ENCODE measurements around the gene FBXW4. TPM values are rescaled to one million over a fixed set of nuclear protein-coding genes. Genes with fewer than 3 reads are reported as not detected.

The FBXW4 gene
- total and polyA plus RNA-seq, 9 of the 15 experiments (the other 6 are each of a cell fraction or from before 2014, with no cell fraction given): 1.0 to 10.6 (median 5.4) TPM

- Histone ChIP-seq H3K27ac (ENCODE audit: extremely low read depth, low read depth, low read length) (no peak overlapping the region), H3K9me1 (ENCODE audit: control insufficient read depth, insufficient read depth, low read length) (no peaks in the 10 kb centered on the region), H3K36me3 (ENCODE audit: control insufficient read depth, insufficient read depth, low read length) (no peaks in the 10 kb centered on the region), H3K4me1 (replicated peaks in 1 of 2; ENCODE audit: control insufficient read depth in 2 of 2, insufficient read depth in 2 of 2, low read length in 2 of 2) (no peaks in the 10 kb centered on the region; a peak in 1 of 5 replicates), H3K79me2 (ENCODE audit: control insufficient read depth, insufficient read depth, low read length) (no peaks in the 10 kb centered on the region), H2AFZ (ENCODE audit: low read depth, low read length) (no peak overlapping the region), H3K4me2 (ENCODE audit: insufficient read depth, low read length) (no peak overlapping the region), H3K27me3 (ENCODE audit: control insufficient read depth in 2 of 2, insufficient read depth in 2 of 2, low read length in 2 of 2) (no peaks in the 10 kb centered on the region), H3K9ac (ENCODE audit: insufficient read depth in 1 of 2, low read depth in 2 of 2, low read length in 2 of 2) (no peak overlapping the region), H3K4me3 (no peak overlapping the region), H4K20me1 (replicated peaks; ENCODE audit: control insufficient read depth, insufficient read depth, low read length) (no peaks in the 10 kb centered on the region), H3K9me3 (replicated peaks; ENCODE audit: control insufficient read depth, insufficient read depth, low read depth, low read length) (no peaks in the 10 kb centered on the region)
- CTCF ChIA-PET (ENCODE audit: low intra/inter-chr PET ratio): no interaction called here
- DNase-seq (ENCODE audit: extremely low read depth in 1 of 4, low spot score in 3 of 4) (no peak), FAIRE-seq (no peak), ATAC-seq (no peak)
- TF ChIP-seq ZNF232 (CRISPR knock-in tag; IDR thresholded peaks at IDR 0.05): no peak
- no peak for TF ChIP-seq OTX1 (CRISPR knock-in tag; IDR thresholded peaks at IDR 0.05)
- no peak for TF ChIP-seq E2F6 (IDR thresholded peaks at IDR 0.05; ENCODE audit: borderline replicate concordance in 1 of 2, extremely low read depth in 1 of 2, insufficient read depth in 1 of 2, insufficient read length in 1 of 2, low read depth in 1 of 2, low read length in 1 of 2, poor library complexity in 1 of 2, severe bottlenecking in 1 of 2)
- TF ChIP-seq BCL6 (CRISPR knock-in tag; IDR thresholded peaks at IDR 0.05): no peak
- TF ChIP-seq ZNF311 (CRISPR knock-in tag; IDR thresholded peaks at IDR 0.05): no peak
- TF ChIP-seq ZFX (CRISPR knock-in tag; IDR thresholded peaks at IDR 0.05): no peak
- TF ChIP-seq ZNF586 (CRISPR knock-in tag; conservative IDR thresholded peaks at IDR 0.05): no peak
- in situ Hi-C loops (cut with MboI): no loop called here
- intact Hi-C loops (cut with micrococcal nuclease): no loop called here
- no TSS peak for BruUV-seq (replicated peaks)
- 80% methylated on average over 7 of the region's 8 CpGs for WGBS (ENCODE audit: insufficient coverage, low coverage, missing lambda C conversion rate)
- POLR2A ChIA-PET: no interaction called here
Measured at GRCh38 chr10:101653536-101653935, 41.4 kb downstream of the FBXW4 start.

Data from K562 (cell line).